OCI-LY7 (cell line): ENCODE measurements around the gene LRRC63. TPM values are rescaled to one million over a fixed set of nuclear protein-coding genes. Genes with fewer than 3 reads are reported as not detected.

Experiments used
- BruUV-seq: library from RNA; stranded (reverse); fragments of 400-500 nt; replicated peaks from 2 replicates; lab custom pipeline; 2021; lab: Mats Ljungman, UMichigan
- CTCF ChIA-PET: fragments of 300-600 bp; sonication (Branson Sonifier 250); formaldehyde crosslinking; loops from one replicate; lab custom pipeline; 2022; ENCODE audit warnings: antibody characterized with exemption; ENCODE audit not compliant: unreplicated experiment; lab: Charles Lee
- POLR2A ChIA-PET: fragments of 300-600 bp; sonication (Branson Sonifier 250); formaldehyde crosslinking; loops from one replicate; lab custom pipeline; 2022; ENCODE audit warnings: antibody characterized with exemption; lab: Charles Lee
- DNase-seq: peaks from one replicate; pipeline ENCODE4 v3.0.0-alpha.2; 2015; ENCODE audit warnings: low spot score
- H2AFZ ChIP-seq: fragments of 200-600 bp; sonication (generic), shearing (Covaris generic); 2 replicates; pipeline ENCODE4 v1.6.1; 2014; ENCODE audit warnings: mild to moderate bottlenecking, antibody characterized with exemption, low read length, moderate library complexity
- H3K27ac ChIP-seq: fragments of 200-600 bp; sonication (generic); 2 replicates; pipeline ENCODE4 v1.5.1; 2014; ENCODE audit warnings: mixed run types, low read depth, mild to moderate bottlenecking, moderate library complexity, low read length, inconsistent platforms; ENCODE audit not compliant: poor library complexity, severe bottlenecking
- H3K36me3 ChIP-seq: fragments of 200-600 bp; sonication (generic); 2 replicates; pipeline ENCODE4 v1.6.1; 2014; ENCODE audit warnings: mild to moderate bottlenecking, antibody characterized with exemption, low read length, moderate library complexity, mixed read lengths; ENCODE audit not compliant: insufficient read depth
- H3K4me1 ChIP-seq: fragments of 200-600 bp; sonication (generic); 2 replicates; pipeline ENCODE4 v1.5.1; 2014; ENCODE audit warnings: mild to moderate bottlenecking, low read length; ENCODE audit not compliant: insufficient read depth, poor library complexity, severe bottlenecking
- H3K4me2 ChIP-seq: fragments of 200-600 bp; sonication (generic); 2 replicates; pipeline ENCODE4 v1.6.1; 2014; ENCODE audit warnings: mild to moderate bottlenecking, low read length
- H3K4me3 ChIP-seq: fragments of 200-600 bp; sonication (generic); 2 replicates; pipeline ENCODE4 v1.5.1; 2014; ENCODE audit warnings: mild to moderate bottlenecking, low read depth, low read length; ENCODE audit not compliant: poor library complexity, severe bottlenecking
- H3K79me2 ChIP-seq: fragments of 200-600 bp; sonication (generic); 2 replicates; pipeline ENCODE4 v1.6.1; 2016; ENCODE audit warnings: low read depth, mild to moderate bottlenecking, low read length, moderate library complexity, mixed read lengths; ENCODE audit not compliant: insufficient read depth
- H3K9me2 ChIP-seq: fragments of 200-600 bp; sonication (generic); 2 replicates; pipeline ENCODE4 v1.6.1; 2016; ENCODE audit warnings: mild to moderate bottlenecking, low read length, mixed read lengths; ENCODE audit not compliant: insufficient read depth
- H3K9me3 ChIP-seq: fragments of 200-600 bp; sonication (generic); 2 replicates; pipeline ENCODE4 v1.6.1; 2014; ENCODE audit warnings: mild to moderate bottlenecking, mixed run types, low read length, mixed read lengths
- H4K20me1 ChIP-seq: fragments of 200-600 bp; sonication (generic); 2 replicates; pipeline ENCODE4 v1.6.1; 2014; ENCODE audit warnings: mild to moderate bottlenecking, antibody characterized with exemption, low read length, moderate library complexity, mixed read lengths; ENCODE audit not compliant: insufficient read depth
- CTCF ChIP-seq: fragments of 200-600 bp; sonication (generic); conservative IDR thresholded peaks from 2 replicates; pipeline ENCODE4 v1.5.1; 2014; ENCODE audit warnings: mild to moderate bottlenecking, antibody characterized with exemption, low read length, moderate library complexity, mixed read lengths
- EZH2phosphoT487 ChIP-seq: fragments of 200-600 bp; sonication (generic); IDR thresholded peaks from 2 replicates; pipeline ENCODE4 v1.6.1; 2018; ENCODE audit warnings: low read depth, borderline replicate concordance, mild to moderate bottlenecking, mixed run types, antibody characterized with exemption, low read length, moderate library complexity, mixed read lengths
- intact Hi-C: fragments of 100-400 bp; cut with micrococcal nuclease; formaldehyde crosslinking; loops from one replicate; pipeline ENCODE4 v1.10.0; 2022; ENCODE audit not compliant: unreplicated experiment
- total RNA-seq, 2 experiments: library from RNA; depleted of rRNA in 1 of 2; stranded (reverse); fragments of >200 nt in 1 of 2; shearing (Covaris generic) in 1 of 2; gene quantifications; 2 replicates each; pipeline ENCODE4 v1.2.3, GENCODE V29; 2014 to 2022

LRRC63 gene
- total RNA-seq, 2 experiments from 2014 or later, result not detected

DNA sequence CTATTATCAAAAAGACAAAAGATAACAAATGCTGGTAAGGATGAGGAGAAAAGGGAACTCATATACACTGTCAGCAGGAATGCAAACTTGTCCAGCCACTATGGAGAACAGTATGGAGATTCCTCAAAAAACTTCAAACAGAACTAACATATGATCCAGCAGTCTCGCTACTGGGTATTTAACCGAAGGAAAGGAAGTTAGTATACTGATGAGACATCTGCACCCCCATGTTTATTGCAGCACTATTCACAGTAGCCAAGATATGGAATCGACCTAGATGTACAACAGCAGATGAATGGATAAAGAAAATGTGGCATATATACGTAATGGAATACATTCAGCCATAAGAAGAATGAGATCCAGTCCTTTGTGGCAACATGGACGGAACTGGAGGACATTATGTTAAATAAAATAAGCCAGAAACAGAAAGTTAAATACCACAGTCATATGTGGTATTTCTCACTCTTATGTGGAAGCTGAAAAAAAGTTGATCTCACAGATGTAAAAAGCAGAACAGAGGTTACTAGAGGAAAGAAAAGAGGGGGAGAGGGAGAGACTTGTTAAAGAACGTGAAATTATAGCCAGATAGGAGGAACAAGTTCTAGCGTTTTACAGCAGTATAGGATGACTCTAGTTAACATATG is 92.1 kb downstream of the LRRC63 start:
- intact Hi-C loops, result no loop called here
- BruUV-seq, result no TSS peak
- POLR2A ChIA-PET, result interaction anchor here (1.6 kb wide), 1 partner anchor 10 kb away, joined by 4 read pairs; no protein-coding TSS in a partner anchor
- no peak overlapping the region for H2AFZ ChIP-seq
- no peak overlapping the region for H3K4me3 ChIP-seq
- DNase-seq, result no peak
- H3K4me1 ChIP-seq, result no peaks in the 10 kb centered on the region
- H4K20me1 ChIP-seq, result no peaks in the 10 kb centered on the region
- H3K9me3 ChIP-seq, result peaks cover 6% of the 10 kb centered on the region; the same call in 1 of the 2 replicates
- H3K36me3 ChIP-seq, result no peaks in the 10 kb centered on the region
- CTCF ChIA-PET, result no interaction called here
- no peak overlapping the region for H3K4me2 ChIP-seq
- TF ChIP-seq CTCF, result no peak
- TF ChIP-seq EZH2phosphoT487, result no peak
- no peak overlapping the region for H3K27ac ChIP-seq
- H3K9me2 ChIP-seq, result no peaks in the 10 kb centered on the region
- no peaks in the 10 kb centered on the region for H3K79me2 ChIP-seq

- no peaks in the 10 kb centered on the region for H4K20me1 ChIP-seq
- intact Hi-C loops, result no loop called here
- H3K79me2 ChIP-seq, result no peaks in the 10 kb centered on the region
- H3K9me2 ChIP-seq, result no peaks in the 10 kb centered on the region
- no peak for TF ChIP-seq CTCF
- no peak for TF ChIP-seq EZH2phosphoT487
- no peak overlapping the region for H3K4me2 ChIP-seq
- H3K27ac ChIP-seq, result no peak overlapping the region
- POLR2A ChIA-PET, result interaction anchor here (0.6 to 1.6 kb wide), 3 partner anchors 10 to 261 kb away, joined by 3 to 4 read pairs (median 3); no protein-coding TSS in a partner anchor
- no peaks in the 10 kb centered on the region for H3K36me3 ChIP-seq
- H2AFZ ChIP-seq, result no peak overlapping the region
- CTCF ChIA-PET, result no interaction called here
- BruUV-seq, result no TSS peak
- H3K4me1 ChIP-seq, result no peaks in the 10 kb centered on the region
- peaks cover 6% of the 10 kb centered on the region; the same call in 1 of the 2 replicates for H3K9me3 ChIP-seq
- no peak for DNase-seq
- H3K4me3 ChIP-seq, result no peak overlapping the region
Measured at GRCh38 chr13:46304546-46304945, 92.8 kb downstream of the LRRC63 start.

DNA sequence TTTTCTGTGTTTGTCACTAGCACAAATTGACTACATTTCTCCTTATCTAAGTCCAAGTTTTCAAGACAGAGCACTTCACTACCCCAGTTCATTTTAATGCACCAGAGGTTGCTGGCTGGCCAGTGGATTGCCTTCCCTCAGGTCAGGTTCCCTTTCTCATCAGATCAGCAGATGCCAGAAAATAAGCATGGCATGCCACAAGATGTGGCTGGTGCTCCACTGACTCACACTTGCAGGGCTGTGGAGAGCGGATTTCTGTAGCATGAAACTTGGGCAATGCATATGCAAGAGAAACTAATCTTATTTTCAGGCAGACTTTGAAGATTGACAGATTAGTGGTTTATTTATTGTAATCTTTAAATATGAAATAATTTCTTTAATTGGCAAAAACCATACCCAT is 95.8 kb downstream of the LRRC63 start:
- no TSS peak for BruUV-seq
- H2AFZ ChIP-seq, result no peak overlapping the region
- intact Hi-C loops, result no loop called here
- H3K27ac ChIP-seq, result no peak overlapping the region
- H4K20me1 ChIP-seq, result no peaks in the 10 kb centered on the region
- ChIA-PET CTCF (no interaction called here), POLR2A (no interaction called here)
- peaks cover 6% of the 10 kb centered on the region; the same call in 1 of the 2 replicates for H3K9me3 ChIP-seq
- no peak overlapping the region for H3K4me2 ChIP-seq
- H3K4me1 ChIP-seq, result no peaks in the 10 kb centered on the region
- DNase-seq, result no peak
- no peaks in the 10 kb centered on the region for H3K79me2 ChIP-seq
- TF ChIP-seq CTCF (no peak), EZH2phosphoT487 (no peak)
- H3K36me3 ChIP-seq, result no peaks in the 10 kb centered on the region
- H3K4me3 ChIP-seq, result no peak overlapping the region
- H3K9me2 ChIP-seq, result no peaks in the 10 kb centered on the region
